H1 (cell line): ENCODE results near the gene IL24. TPM values are rescaled to one million over a fixed set of nuclear protein-coding genes. Genes with fewer than 3 reads are reported as not detected.
A peak's percentile ranks its signal among the peaks of the same experiment; 100 is the strongest.

ENCODE experiments used
- CTCF ChIA-PET: fragments of 300-600 bp; sonication (Branson Sonifier 250); formaldehyde crosslinking; loops from one replicate; lab custom pipeline; 2021; ENCODE audit not compliant: partially characterized antibody; lab: Charles Lee
- POLR2A ChIA-PET: fragments of 300-600 bp; sonication (Branson Sonifier 250); formaldehyde crosslinking; loops from one replicate; lab custom pipeline; 2021; ENCODE audit warnings: inconsistent platforms; ENCODE audit not compliant: partially characterized antibody; lab: Charles Lee
- DNase-seq, 2 experiments: peaks; one replicate each; pipeline versions ENCODE4 v3.0.0 to v3.0.0-alpha.2; 2010 to 2022; ENCODE audit warnings: low spot score in 2 of 2, low read depth in 1 of 2, mixed read lengths in 1 of 2
- FAIRE-seq: peaks from 2 replicates; lab custom pipeline; 2011; peaks lifted over from hg19 to GRCh38; lab: Jason Lieb, UNC
- H2AFZ ChIP-seq: 2 replicates; pipeline ENCODE4 v1.8.1; 2012; ENCODE audit warnings: low read length, inconsistent platforms
- H2AK5ac ChIP-seq: 2 replicates; pipeline ENCODE4 v1.6.1; 2013; ENCODE audit warnings: low read depth, low read length
- H2BK120ac ChIP-seq: replicated peaks from 2 replicates; pipeline ENCODE3; 2013; ENCODE audit warnings: low read depth, low read length, inconsistent platforms
- H2BK12ac ChIP-seq: 2 replicates; pipeline ENCODE4 v1.6.1; 2013; ENCODE audit warnings: low read depth, low read length
- H2BK15ac ChIP-seq: 2 replicates; pipeline ENCODE4 v1.6.1; 2013; ENCODE audit warnings: low read length
- H2BK20ac ChIP-seq: 2 replicates; pipeline ENCODE4 v1.6.1; 2013; ENCODE audit warnings: low read length
- H2BK5ac ChIP-seq: 2 replicates; pipeline ENCODE4 v1.6.1; 2013; ENCODE audit warnings: low read depth, low read length
- H3K14ac ChIP-seq: 2 replicates; pipeline ENCODE4 v1.6.1; 2013; ENCODE audit warnings: inconsistent platforms; ENCODE audit not compliant: insufficient read length
- H3K18ac ChIP-seq: 2 replicates; pipeline ENCODE4 v1.6.1; 2013; ENCODE audit warnings: low read length; ENCODE audit errors: extremely low read depth
- H3K23ac ChIP-seq: 2 replicates; pipeline ENCODE4 v1.6.1; 2013; ENCODE audit warnings: inconsistent platforms; ENCODE audit not compliant: insufficient read length
- H3K23me2 ChIP-seq: 2 replicates; pipeline ENCODE4 v1.6.1; 2013; ENCODE audit warnings: low read depth, low read length
- H3K27ac ChIP-seq: 2 replicates; pipeline ENCODE4 v1.6.1; 2011; ENCODE audit warnings: low read depth, low read length, inconsistent platforms
- H3K27me3 ChIP-seq, 4 experiments: replicated peaks in 1 of 4; 1 replicate in 1 of 4; 2 replicates in 3 of 4; pipeline versions ENCODE4 v1.6.1 to v1.8.1; 2011 to 2013; ENCODE audit warnings: low read length in 3 of 4, mild to moderate bottlenecking in 3 of 4, inconsistent platforms in 2 of 4, mixed read lengths in 2 of 4, moderate library complexity in 1 of 4; ENCODE audit not compliant: control insufficient read depth in 3 of 4, insufficient read depth in 3 of 4; ENCODE audit errors: extremely low read depth in 1 of 4
- H3K36me3 ChIP-seq, 4 experiments: 2 replicates each; pipeline versions ENCODE4 v1.6.1 to v1.8.1; 2011 to 2013; ENCODE audit warnings: mild to moderate bottlenecking in 4 of 4, low read length in 3 of 4, moderate library complexity in 2 of 4, control low read depth in 1 of 4, inconsistent platforms in 1 of 4; ENCODE audit not compliant: insufficient read depth in 4 of 4, control insufficient read depth in 2 of 4
- H3K4ac ChIP-seq: replicated peaks from 2 replicates; pipeline ENCODE3; 2013; ENCODE audit warnings: low read length, low read depth, mixed read lengths, inconsistent platforms; ENCODE audit not compliant: insufficient read length
- H3K4me1 ChIP-seq, 4 experiments: replicated peaks in 1 of 4; 1 replicate in 1 of 4; 2 replicates in 3 of 4; pipeline versions ENCODE4 v1.6.1 to v1.8.1; 2011 to 2013; ENCODE audit warnings: low read length in 3 of 4, inconsistent platforms in 2 of 4, mixed read lengths in 1 of 4; ENCODE audit not compliant: insufficient read depth in 4 of 4, control insufficient read depth in 3 of 4
- H3K4me2 ChIP-seq, 2 experiments: 2 replicates each; pipeline versions ENCODE4 v1.6.1 to v1.8.1; 2011 to 2013; ENCODE audit warnings: low read depth in 2 of 2, low read length in 2 of 2, control low read depth in 1 of 2, inconsistent platforms in 1 of 2, mild to moderate bottlenecking in 1 of 2; ENCODE audit not compliant: insufficient read depth in 1 of 2
- H3K4me3 ChIP-seq, 4 experiments: fragments of 200-600, 300-600 bp in 1 of 4; sonication (generic), shearing (Covaris generic), sonication (Bioruptor Twin) in 1 of 4; 2 replicates each; pipeline versions ENCODE4 v1.5.1 to v1.8.1; 2011 to 2016; ENCODE audit warnings: low read length in 4 of 4, low read depth in 3 of 4, control low read depth in 2 of 4, inconsistent platforms in 2 of 4, mild to moderate bottlenecking in 2 of 4, mixed read lengths in 1 of 4, moderate library complexity in 1 of 4; ENCODE audit not compliant: insufficient read depth in 2 of 4; ENCODE audit errors: extremely low read depth in 1 of 4
- H3K56ac ChIP-seq: replicated peaks from 2 replicates; pipeline ENCODE3; 2013; ENCODE audit warnings: low read depth, mild to moderate bottlenecking, mixed read lengths, low read length, inconsistent platforms; ENCODE audit not compliant: insufficient read length
- H3K79me1 ChIP-seq: 2 replicates; pipeline ENCODE4 v1.6.1; 2013; ENCODE audit warnings: low read depth, low read length, control low read depth
- H3K79me2 ChIP-seq, 2 experiments: 2 replicates each; pipeline versions ENCODE4 v1.6.1 to v1.8.1; 2012 to 2013; ENCODE audit warnings: low read length in 2 of 2, mild to moderate bottlenecking in 2 of 2, inconsistent platforms in 1 of 2; ENCODE audit not compliant: insufficient read depth in 2 of 2, control insufficient read depth in 1 of 2
- H3K9ac ChIP-seq, 4 experiments: replicated peaks in 1 of 4; 1 replicate in 1 of 4; 2 replicates in 3 of 4; pipeline versions ENCODE4 v1.6.1 to v1.8.1; 2011 to 2013; ENCODE audit warnings: low read depth in 3 of 4, low read length in 3 of 4, control low read depth in 2 of 4, mild to moderate bottlenecking in 2 of 4, moderate library complexity in 2 of 4, inconsistent platforms in 1 of 4; ENCODE audit errors: extremely low read depth in 1 of 4
- H3K9me3 ChIP-seq, 2 experiments: 2 replicates each; pipeline versions ENCODE4 v1.6.1 to v1.8.1; 2012 to 2013; ENCODE audit warnings: mild to moderate bottlenecking in 2 of 2, moderate library complexity in 2 of 2, control low read depth in 1 of 2, inconsistent platforms in 1 of 2, low read depth in 1 of 2, low read length in 1 of 2, mixed read lengths in 1 of 2; ENCODE audit not compliant: insufficient read depth in 2 of 2
- H4K20me1 ChIP-seq, 2 experiments: replicated peaks in 1 of 2; 2 replicates each; pipeline versions ENCODE3 to v1.8.1; 2011 to 2013; ENCODE audit warnings: inconsistent platforms in 2 of 2, low read length in 2 of 2, mild to moderate bottlenecking in 1 of 2; ENCODE audit not compliant: insufficient read depth in 2 of 2, control insufficient read depth in 1 of 2
- H4K5ac ChIP-seq: 2 replicates; pipeline ENCODE4 v1.6.1; 2013; ENCODE audit warnings: low read length, low read depth, mixed read lengths, inconsistent platforms; ENCODE audit not compliant: insufficient read length
- H4K8ac ChIP-seq: 2 replicates; pipeline ENCODE4 v1.8.0; 2013; ENCODE audit warnings: mild to moderate bottlenecking, moderate library complexity, low read length, inconsistent platforms; ENCODE audit not compliant: insufficient read depth; ENCODE audit errors: extremely low read depth
- H4K91ac ChIP-seq: replicated peaks from 2 replicates; pipeline ENCODE3; 2013; ENCODE audit warnings: low read length, mixed read lengths, inconsistent platforms; ENCODE audit not compliant: insufficient read length
- EZH2 ChIP-seq: fragments of 200-600 bp; sonication (generic); IDR thresholded peaks from 2 replicates; pipeline ENCODE4 v1.7.1; 2012; ENCODE audit warnings: low read depth, mild to moderate bottlenecking, moderate library complexity, low read length, inconsistent platforms; ENCODE audit not compliant: severe bottlenecking
- WGBS, 2 experiments: shearing (Covaris generic) in 1 of 2; methylation state at CpG; one replicate each; pipeline versions ENCODE4 v1.1.6 to v1.1.7; 2013 to 2015; ENCODE audit warnings: low lambda C conversion rate in 2 of 2, mixed read lengths in 2 of 2, inconsistent platforms in 1 of 2, low coverage in 1 of 2, missing lambda C conversion rate in 1 of 2; ENCODE audit not compliant: insufficient replicate concordance in 2 of 2, insufficient coverage in 1 of 2, insufficient read length in 1 of 2; ENCODE audit errors: extremely low coverage in 1 of 2, missing lambda C conversion rate in 1 of 2; 5-methylcytosine and 5-hydroxymethylcytosine counted together
- polyA plus RNA-seq, 7 experiments: library from polyadenylated mRNA; depleted of rRNA in 3 of 7; stranded (reverse) in 5 of 7; unstranded in 2 of 7; fragments of >200 nt in 5 of 7; fragments of 200-250 nt in 2 of 7; gene quantifications; 1 replicate in 5 of 7; 2 replicates in 1 of 7; 4 replicates in 1 of 7; pipeline versions ENCODE4 v1.2.1 to v1.2.3, GENCODE V29; 2011 to 2013; ENCODE audit warnings: missing spikeins in 2 of 7, mixed read lengths in 2 of 7
- total RNA-seq: library from RNA; stranded (reverse); fragmentation: NEBNext Ultra II Directional; extraction: Animal tissue kit (Norgen Biotek cat#: 25700); gene quantifications from 2 replicates; pipeline ENCODE4 v1.2.1, GENCODE V29; 2021

The IL24 gene
- total and polyA plus RNA-seq, 2 of the 8 experiments (the other 6 are each of a cell fraction or from before 2014, with no cell fraction given): not detected

DNA sequence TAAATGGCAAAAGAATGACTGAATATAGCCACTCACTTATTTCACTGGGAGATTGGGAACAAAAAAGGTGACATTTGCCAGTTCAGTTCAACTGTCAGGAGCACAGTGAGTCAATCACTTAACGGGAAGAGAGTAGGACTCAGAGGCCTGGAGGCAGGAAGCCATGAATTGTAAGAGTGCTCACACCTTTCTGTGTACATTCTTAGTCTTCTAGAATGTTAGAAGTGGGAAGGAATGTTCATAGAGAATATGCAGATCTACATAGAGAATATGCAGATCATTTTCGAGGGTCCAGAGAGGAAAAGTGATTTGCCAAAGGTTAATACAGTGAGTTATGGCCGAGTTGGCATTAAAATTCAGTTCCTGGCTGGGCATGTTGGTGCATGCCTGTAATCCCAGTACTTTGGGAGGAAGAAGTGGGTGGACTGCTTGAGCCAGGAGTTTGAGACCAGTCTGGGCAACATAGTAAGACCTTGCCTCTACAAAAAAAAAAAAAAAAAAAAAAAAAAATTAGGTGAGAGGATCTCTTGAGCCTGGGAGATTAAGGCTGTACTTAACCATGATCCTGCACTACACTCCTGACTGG is 23.5 kb upstream of the IL24 start:
- H3K4me3 ChIP-seq: no peak overlapping the region
- no peaks in the 10 kb centered on the region for H3K79me2 ChIP-seq
- TF ChIP-seq EZH2: no peak
- no peak overlapping the region for H4K91ac ChIP-seq
- no peaks in the 10 kb centered on the region for H4K20me1 ChIP-seq
- no peak overlapping the region for H4K8ac ChIP-seq
- H3K27me3 ChIP-seq: no peaks in the 10 kb centered on the region; a peak in 1 of 7 replicates
- H3K4ac ChIP-seq: no peak overlapping the region
- no peak overlapping the region for H4K5ac ChIP-seq
- H3K36me3 ChIP-seq: no peaks in the 10 kb centered on the region
- no peak overlapping the region for H2AK5ac ChIP-seq
- no peak overlapping the region for H3K4me2 ChIP-seq
- H3K9me3 ChIP-seq: peaks cover 3 to 16% of the 10 kb centered on the region in 2 experiments
- WGBS, 2 experiments: 95% methylated on average over 3 of the region's 3 CpGs; no CpG with 5 or more reads in 1 of the 2 experiments
- H3K4me1 ChIP-seq: no peaks in the 10 kb centered on the region
- H3K56ac ChIP-seq: no peak overlapping the region
- H3K79me1 ChIP-seq: no peaks in the 10 kb centered on the region
- no peak overlapping the region for H2BK5ac ChIP-seq
- H3K18ac ChIP-seq: no peak overlapping the region
- no peak overlapping the region for H2BK120ac ChIP-seq
- no peak overlapping the region for H2BK12ac ChIP-seq
- H3K27ac ChIP-seq: no peak overlapping the region
- CTCF ChIA-PET: interaction anchor here (0.7 to 3.0 kb wide), 10 partner anchors 9 to 139 kb away, joined by 3 to 19 read pairs (median 6); partner anchors contain the start of gene IL20
- 0 out of 2 replicates have a peak overlapping the region, but pooled peaks have one; percentile 38 for H2AFZ ChIP-seq
- H3K23me2 ChIP-seq: no peaks in the 10 kb centered on the region
- no peak for FAIRE-seq
- no peak overlapping the region for H2BK15ac ChIP-seq
- no peak overlapping the region for H3K14ac ChIP-seq
- POLR2A ChIA-PET: no interaction called here
- H3K9ac ChIP-seq: no peak overlapping the region
- DNase-seq: no peak
- H3K23ac ChIP-seq: no peak overlapping the region
- H2BK20ac ChIP-seq: no peak overlapping the region
